ENCODE results near the gene AACS.

Gene AACS

GRCh38 chr12:125018356-125018755, 46.9 kb upstream of the AACS start (continued):
- TF ChIP-seq ZBTB6 (tag by site-specific recombination; IDR thresholded peaks at IDR 0.05) (no peak), ZNF785 (tag by site-specific recombination; IDR thresholded peaks at IDR 0.05) (no peak), ZIC2 (tag by site-specific recombination; IDR thresholded peaks at IDR 0.05) (no peak), ZNF132 (tag by site-specific recombination; IDR thresholded peaks at IDR 0.05; ENCODE audit: borderline replicate concordance) (no peak), ZNF280D (tag by site-specific recombination; IDR thresholded peaks at IDR 0.05) (no peak)

GRCh38 chr12:125021096-125021495, 44.1 kb upstream of the AACS start:
- H3K27ac ChIP-seq (ENCODE audit: extremely low read depth, low read depth, low read length): no peak overlapping the region
- POLR2A ChIA-PET: interaction anchor here (0.7 kb wide), 1 partner anchor 15 kb away, joined by 3 read pairs; no protein-coding TSS in a partner anchor
- H3K4me3 ChIP-seq (ENCODE audit: low read depth, low read length): no peak overlapping the region
- no peaks in the 10 kb centered on the region for H3K9me3 ChIP-seq (ENCODE audit: control insufficient read depth, insufficient read depth, low read depth, low read length)
- peaks cover 9 to 46% of the 10 kb centered on the region in 2 experiments for H3K36me3 ChIP-seq (ENCODE audit: control insufficient read depth in 2 of 2, insufficient read depth in 1 of 2, low read length in 2 of 2)
- TF ChIP-seq WT1 (tag by site-specific recombination; IDR thresholded peaks at IDR 0.05) (no peak), ZNF18 (tag by site-specific recombination; IDR thresholded peaks at IDR 0.05) (no peak)
- no peaks in the 10 kb centered on the region; the same call in 1 of the 2 replicates for H3K4me1 ChIP-seq (ENCODE audit: control insufficient read depth, insufficient read depth, low read length)
- CTCF ChIA-PET: no interaction called here

GRCh38 chr12:125021771-125022170, 43.5 kb upstream of the AACS start:
- H3K27ac ChIP-seq (ENCODE audit: extremely low read depth, low read depth, low read length): no peak overlapping the region
- CTCF ChIA-PET: no interaction called here
- H3K4me1 ChIP-seq (ENCODE audit: control insufficient read depth, insufficient read depth, low read length): no peaks in the 10 kb centered on the region; the same call in 1 of the 2 replicates
- H3K36me3 ChIP-seq (ENCODE audit: control insufficient read depth in 2 of 2, insufficient read depth in 1 of 2, low read length in 2 of 2): peaks cover 9 to 49% of the 10 kb centered on the region in 2 experiments
- POLR2A ChIA-PET: interaction anchor here (0.7 kb wide), 1 partner anchor 16 kb away, joined by 3 read pairs; no protein-coding TSS in a partner anchor
- H3K9me3 ChIP-seq (ENCODE audit: control insufficient read depth, insufficient read depth, low read depth, low read length): no peaks in the 10 kb centered on the region
- H3K4me3 ChIP-seq (ENCODE audit: low read depth, low read length): no peak overlapping the region
- TF ChIP-seq ZNF423 (tag by site-specific recombination; IDR thresholded peaks at IDR 0.05) (no peak), MEIS1 (CRISPR knock-in tag; IDR thresholded peaks at IDR 0.05; ENCODE audit: borderline replicate concordance) (no peak), REPIN1 (tag by site-specific recombination; IDR thresholded peaks at IDR 0.05; ENCODE audit: low read depth) (no peak), SALL2 (tag by site-specific recombination; IDR thresholded peaks at IDR 0.05; ENCODE audit: borderline replicate concordance) (no peak), ZNF624 (tag by site-specific recombination; IDR thresholded peaks at IDR 0.05) (no peak), ZNF768 (tag by site-specific recombination; IDR thresholded peaks at IDR 0.05) (no peak), ZXDB (tag by site-specific recombination; IDR thresholded peaks at IDR 0.05) (no peak), ZNF747 (tag by site-specific recombination; IDR thresholded peaks at IDR 0.05) (no peak), ZFP3 (tag by site-specific recombination; IDR thresholded peaks at IDR 0.05; ENCODE audit: low read depth) (no peak), ZNF514 (tag by site-specific recombination; IDR thresholded peaks at IDR 0.05) (no peak), PRDM2 (tag by site-specific recombination; IDR thresholded peaks at IDR 0.05; ENCODE audit: borderline replicate concordance) (no peak), ZNF585B (tag by site-specific recombination; IDR thresholded peaks at IDR 0.05) (no peak), ZNF704 (tag by site-specific recombination; IDR thresholded peaks at IDR 0.05) (no peak), HOXC10 (CRISPR knock-in tag; IDR thresholded peaks at IDR 0.05) (no peak)
